Gastroesophageal sphincter (tissue), 4 donors: Measurements from ENCODE around the gene KCNIP4. TPM values are rescaled to one million over a fixed set of nuclear protein-coding genes. Genes with fewer than 3 reads are reported as not detected.

ENCODE experiments used
- ATAC-seq: fragments of 150-250 bp; one replicate; pipeline ENCODE4 v1.9.1; 2016; ENCODE audit warnings: mild to moderate bottlenecking, moderate library complexity
- H3K27ac ChIP-seq, 4 donors: fragments of 200-600 bp; sonication (generic) in 3 of 4; 1 replicate in 3 of 4; 2 replicates in 1 of 4; pipeline ENCODE4 v1.5.1; 2016 to 2019
- H3K27me3 ChIP-seq: fragments of 200-600 bp; sonication (generic); one replicate; pipeline ENCODE4 v1.5.1; 2019
- H3K36me3 ChIP-seq, 2 donors: fragments of 200-600 bp; sonication (generic); one replicate each; pipeline ENCODE4 v1.5.1; 2019; ENCODE audit warnings: control low read depth in 1 of 2
- H3K4me1 ChIP-seq, 3 donors: fragments of 200-600 bp; sonication (generic); 1 replicate in 2 of 3; 2 replicates in 1 of 3; pipeline ENCODE4 v1.5.1; 2016 to 2019; ENCODE audit warnings: control low read depth in 2 of 3
- H3K4me3 ChIP-seq, 2 donors: fragments of 200-600 bp; sonication (generic); one replicate each; pipeline ENCODE4 v1.5.1; 2019; ENCODE audit warnings: mild to moderate bottlenecking in 1 of 2, moderate library complexity in 1 of 2
- H3K9me3 ChIP-seq, 3 donors: fragments of 200-600 bp; sonication (generic); one replicate each; pipeline ENCODE4 v1.5.1; 2017 to 2019; ENCODE audit warnings: control low read depth in 2 of 3
- CTCF ChIP-seq, 4 experiments: fragments of 200-600 bp in 2 of 4; fragments of 450-650 bp in 2 of 4; sonication (generic) in 1 of 4; IDR thresholded peaks; one replicate each; pipeline ENCODE4 v1.5.1; 2017 to 2019; ENCODE audit warnings: antibody characterized with exemption in 4 of 4, mild to moderate bottlenecking in 2 of 4, moderate library complexity in 2 of 4
- EP300 ChIP-seq: sonication (generic); formaldehyde crosslinking; IDR thresholded peaks from one replicate; pipeline ENCODE4 v1.6.1; 2017; ENCODE audit warnings: antibody characterized with exemption, mild to moderate bottlenecking
- POLR2A ChIP-seq, 2 donors: fragments of 450-650 bp; IDR thresholded peaks; one replicate each; pipeline ENCODE4 v1.6.1; 2017; ENCODE audit warnings: antibody characterized with exemption in 2 of 2, mild to moderate bottlenecking in 2 of 2, moderate library complexity in 1 of 2
- POLR2AphosphoS5 ChIP-seq: sonication (generic); formaldehyde crosslinking; IDR thresholded peaks from one replicate; pipeline ENCODE4 v1.6.1; 2017; ENCODE audit warnings: antibody characterized with exemption
- WGBS, 2 donors: methylation state at CpG; one replicate each; pipeline ENCODE4 v1.1.5; 2018; ENCODE audit warnings: low coverage in 1 of 2; 5-methylcytosine and 5-hydroxymethylcytosine counted together
- total RNA-seq, 4 donors: library from RNA; depleted of rRNA; stranded (reverse); fragments of >200 nt; gene quantifications; one replicate each; pipeline ENCODE4 v1.1.0, GENCODE V29; 2016

KCNIP4 gene
- total RNA-seq, 4 donors from 2014 or later = 0.23 to 0.59 (median 0.54) TPM; not detected in 1

- 78 to 84% methylated on average over 3 of the region's 3 CpGs for WGBS, 2 donors
- no peak overlapping the region for H3K4me3 ChIP-seq
- H3K9me3 ChIP-seq = no peaks in the 10 kb centered on the region
- no peak for ATAC-seq
- H3K4me1 ChIP-seq = no peaks in the 10 kb centered on the region
- no peaks in the 10 kb centered on the region for H3K36me3 ChIP-seq
- H3K27ac ChIP-seq = no peak overlapping the region
- H3K27me3 ChIP-seq = no peaks in the 10 kb centered on the region
- TF ChIP-seq POLR2AphosphoS5 (no peak), POLR2A (IDR thresholded peaks at IDR 0.05) (no peak), CTCF (IDR thresholded peaks at IDR 0.05) (no peak), EP300 (no peak)
Measured at GRCh38 chr4:21753084-21753760, 195.3 kb downstream of the KCNIP4 start.

GRCh38 chr4:21752616-21753015, 196.0 kb downstream of the KCNIP4 start:
- TF ChIP-seq EP300 (no peak), CTCF (IDR thresholded peaks at IDR 0.05) (no peak), POLR2A (IDR thresholded peaks at IDR 0.05) (no peak), POLR2AphosphoS5 (no peak)
- H3K27ac ChIP-seq = no peak overlapping the region
- no peaks in the 10 kb centered on the region for H3K4me1 ChIP-seq
- no peak overlapping the region for H3K4me3 ChIP-seq
- no peak for ATAC-seq
- H3K27me3 ChIP-seq = no peaks in the 10 kb centered on the region
- H3K9me3 ChIP-seq = no peaks in the 10 kb centered on the region
- H3K36me3 ChIP-seq = no peaks in the 10 kb centered on the region

- TF ChIP-seq POLR2AphosphoS5 = no peak
- no peak for TF ChIP-seq POLR2A (IDR thresholded peaks at IDR 0.05)
- no peak for TF ChIP-seq EP300
- no peak for TF ChIP-seq CTCF (IDR thresholded peaks at IDR 0.05)
- no peaks in the 10 kb centered on the region for H3K4me1 ChIP-seq
- no peak overlapping the region for H3K27ac ChIP-seq
- 73 to 86% methylated on average over 3 of the region's 3 CpGs for WGBS, 2 donors
- no peak overlapping the region for H3K4me3 ChIP-seq
- ATAC-seq = no peak
- no peaks in the 10 kb centered on the region for H3K36me3 ChIP-seq
- no peaks in the 10 kb centered on the region for H3K9me3 ChIP-seq
- no peaks in the 10 kb centered on the region for H3K27me3 ChIP-seq
Measured at GRCh38 chr4:21749924-21750323, 198.6 kb downstream of the KCNIP4 start.

GRCh38 chr4:21749412-21749811, 199.2 kb downstream of the KCNIP4 start:
- Histone ChIP-seq H3K9me3 (no peaks in the 10 kb centered on the region), H3K27ac (no peak overlapping the region), H3K36me3 (no peaks in the 10 kb centered on the region), H3K4me3 (no peak overlapping the region), H3K27me3 (no peaks in the 10 kb centered on the region), H3K4me1 (no peaks in the 10 kb centered on the region)
- WGBS, 2 donors = 87 to 94% methylated on average over 4 of the region's 4 CpGs
- ATAC-seq = no peak
- TF ChIP-seq POLR2A (IDR thresholded peaks at IDR 0.05) (no peak), CTCF (IDR thresholded peaks at IDR 0.05) (no peak), POLR2AphosphoS5 (no peak), EP300 (no peak)

GRCh38 chr4:21744046-21744445, 204.5 kb downstream of the KCNIP4 start:
- no peak for ATAC-seq
- H3K4me1 ChIP-seq = no peaks in the 10 kb centered on the region

More at GRCh38 chr4:21744046-21744445, 204.5 kb downstream of the KCNIP4 start:
- Histone ChIP-seq H3K27me3 (no peaks in the 10 kb centered on the region), H3K36me3 (no peaks in the 10 kb centered on the region), H3K4me3 (no peak overlapping the region), H3K27ac (no peak overlapping the region), H3K9me3 (no peaks in the 10 kb centered on the region)
- TF ChIP-seq CTCF (IDR thresholded peaks at IDR 0.05) = no peak
- no peak for TF ChIP-seq POLR2AphosphoS5
- no peak for TF ChIP-seq EP300
- TF ChIP-seq POLR2A (IDR thresholded peaks at IDR 0.05) = no peak
